SKM-1 treated with dmso at 0.1 percent for 144 hours (cell line): ENCODE measurements around the gene MS4A6E.
A peak's percentile ranks its signal among the peaks of the same experiment; 100 is the strongest.
"Not testable (repeated sequence)": the region's sequence is repeated elsewhere in the genome, so short reads cannot be mapped to it uniquely, and the experiment has no call there.

Experiments used
- DNase-seq: peaks from one replicate; lab custom pipeline; 2025; ENCODE audit not compliant: unreplicated experiment; lab: John Stamatoyannopoulos, UW

Gene MS4A6E

DNA sequence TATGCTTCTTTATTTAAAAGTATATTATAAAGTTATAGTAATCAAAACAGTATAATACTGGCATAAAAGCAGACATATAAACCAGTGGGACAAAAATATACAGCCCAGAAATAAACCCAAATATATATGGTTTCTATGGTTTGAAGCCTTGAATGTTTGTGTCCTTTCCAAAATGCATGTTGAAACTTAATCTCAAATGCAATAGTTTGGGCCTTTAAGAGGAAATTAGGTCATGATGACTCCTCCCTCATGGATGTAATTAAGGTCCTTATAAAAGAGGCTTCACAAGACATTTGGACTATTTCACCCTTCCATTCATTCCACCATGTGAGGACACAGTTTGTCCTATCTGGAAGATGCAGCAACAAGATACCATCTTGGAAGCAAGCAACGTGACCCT lies at the start of gene MS4A6E:
MS4A6E (plus strand) TSS at position 301 of the 400 bp plus-strand sequence. CDS start 7,641 bp downstream, outside the sequence.
- no peak for DNase-seq

DNA sequence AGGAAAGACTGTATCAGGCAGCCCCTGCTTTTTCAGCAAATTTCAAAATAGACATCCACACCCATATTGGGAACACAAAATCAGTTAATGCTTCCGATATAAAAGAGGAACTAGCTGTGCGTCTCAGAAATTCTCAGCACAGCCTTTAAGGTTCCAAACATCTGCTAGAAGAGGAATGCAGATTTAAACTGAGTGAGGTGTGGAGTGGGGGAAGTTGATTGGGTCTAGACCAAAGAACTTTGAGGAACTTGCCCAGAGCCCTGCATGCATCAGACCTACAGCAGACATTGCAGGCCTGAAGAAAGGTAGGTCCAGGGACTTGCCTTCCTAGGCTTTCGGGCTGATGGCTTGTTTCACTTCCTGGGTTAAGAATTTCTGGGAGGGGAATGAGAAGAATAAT lies 46.6 kb upstream of the MS4A6E start, which contains the start of gene MS4A4A:
MS4A4A (plus strand) TSS at position 255 of the 400 bp plus-strand sequence; CDS start at position 265, 10 bp downstream.
- peak; percentile 62 for DNase-seq

DNA sequence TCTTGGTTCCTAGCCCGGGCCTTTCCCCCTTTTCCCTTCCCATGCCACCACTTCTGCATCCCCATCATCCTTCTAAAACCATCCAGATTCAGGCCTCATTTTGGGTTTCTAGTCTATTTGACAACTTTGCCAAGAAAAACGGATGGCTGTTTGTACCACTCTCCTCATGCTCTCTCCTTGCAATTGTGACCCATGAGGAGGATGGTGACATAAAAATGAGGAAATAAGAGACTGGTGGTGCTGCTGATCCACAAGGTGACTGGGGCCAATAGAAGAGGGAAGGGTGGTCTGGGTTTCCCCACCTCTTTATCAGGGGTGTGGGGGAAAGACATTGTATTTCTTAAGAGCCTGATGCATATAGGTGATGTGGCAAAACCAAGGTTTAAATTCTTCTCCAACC lies 45.6 kb upstream of the MS4A6E start:
- no peak for DNase-seq

DNA sequence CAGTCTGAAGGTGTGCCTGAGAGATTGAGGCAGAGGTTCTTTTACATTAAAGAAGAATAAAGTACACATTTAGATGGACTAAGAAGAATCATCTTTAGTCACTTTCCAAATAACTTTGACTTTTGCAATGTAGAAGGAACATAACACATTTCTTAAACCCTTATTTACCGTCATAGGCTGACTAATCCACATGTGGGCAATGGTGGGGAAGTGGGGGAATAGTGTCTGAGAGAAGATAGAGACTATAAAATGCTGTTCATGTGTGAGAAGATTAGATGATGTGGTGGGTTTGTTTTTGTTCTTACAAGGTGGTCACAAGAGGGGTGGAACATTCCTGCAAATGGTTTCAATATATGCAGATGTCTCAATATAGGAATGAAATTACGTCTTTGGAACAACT lies 44.8 kb upstream of the MS4A6E start:
- no peak for DNase-seq

DNA sequence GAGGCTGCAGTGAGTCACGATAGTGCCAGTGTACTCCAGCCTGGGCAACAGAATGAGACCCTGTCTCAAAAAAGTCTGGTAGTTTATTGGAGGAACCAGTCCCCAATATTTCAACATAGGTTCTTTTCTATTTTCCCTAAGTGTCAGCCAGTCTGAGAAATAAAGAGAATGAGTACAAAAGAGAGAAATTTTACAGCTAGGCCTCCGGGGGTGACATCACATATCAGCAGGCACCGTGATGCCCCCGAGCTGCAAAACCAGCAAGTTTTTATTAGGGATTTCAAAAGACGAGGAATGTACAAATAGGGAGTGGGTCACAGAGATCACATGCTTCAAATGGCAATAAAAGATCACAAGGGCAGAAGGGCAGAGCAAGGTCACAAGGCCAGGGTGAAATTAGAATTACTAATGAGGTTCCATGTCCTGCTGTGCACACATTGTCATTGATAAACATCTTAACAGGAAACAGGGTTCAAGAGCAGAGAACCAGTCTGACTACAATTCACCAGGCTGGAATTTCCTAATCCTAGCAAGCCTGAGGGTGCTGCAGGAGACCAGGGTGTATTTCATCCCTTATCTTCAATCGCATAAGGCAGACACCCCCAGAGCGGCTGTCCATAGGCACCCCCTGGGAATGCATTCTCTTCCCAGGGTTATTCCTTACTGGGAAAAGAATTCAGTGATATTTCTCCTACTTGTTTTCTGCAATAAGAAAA lies 41.5 kb upstream of the MS4A6E start:
- not testable (repeated sequence) for DNase-seq

GRCh38 chr11:60288531-60288930 lies 38.5 kb upstream of the MS4A6E start:
- DNase-seq, result no peak

DNA sequence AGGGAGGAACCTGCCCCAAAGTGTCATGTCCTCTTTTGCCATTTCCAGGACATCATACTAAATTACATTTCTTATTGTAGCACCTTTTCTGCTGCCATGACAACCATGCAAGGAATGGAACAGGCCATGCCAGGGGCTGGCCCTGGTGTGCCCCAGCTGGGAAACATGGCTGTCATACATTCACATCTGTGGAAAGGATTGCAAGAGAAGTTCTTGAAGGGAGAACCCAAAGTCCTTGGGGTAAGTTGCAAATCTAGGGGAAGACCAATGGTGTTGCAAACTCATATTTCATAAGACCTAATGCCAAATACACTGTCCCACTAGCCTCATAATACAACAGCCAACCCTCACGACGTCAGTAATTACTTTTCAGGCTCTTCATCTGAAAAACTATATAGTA lies 34.9 kb upstream of the MS4A6E start:
- DNase-seq, result no peak

DNA sequence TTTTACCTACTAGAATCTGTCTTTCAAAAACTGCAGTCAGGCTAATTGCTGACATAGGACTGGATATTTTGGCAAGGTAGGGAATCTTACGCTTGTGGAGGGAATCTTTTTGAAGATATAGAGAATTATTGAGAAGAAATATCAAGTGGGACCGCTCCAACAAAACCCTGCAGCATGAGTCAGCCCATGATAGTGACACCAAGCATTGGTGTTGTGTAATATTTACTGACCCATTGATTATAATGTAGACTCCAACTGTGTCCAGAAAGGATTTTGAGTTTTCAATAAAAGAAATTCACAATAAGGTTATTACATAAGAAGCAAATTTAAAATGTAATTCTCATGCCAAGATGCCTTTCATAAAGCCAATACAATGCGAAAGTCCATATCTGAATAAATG lies 25.9 kb upstream of the MS4A6E start:
- no peak for DNase-seq

DNA sequence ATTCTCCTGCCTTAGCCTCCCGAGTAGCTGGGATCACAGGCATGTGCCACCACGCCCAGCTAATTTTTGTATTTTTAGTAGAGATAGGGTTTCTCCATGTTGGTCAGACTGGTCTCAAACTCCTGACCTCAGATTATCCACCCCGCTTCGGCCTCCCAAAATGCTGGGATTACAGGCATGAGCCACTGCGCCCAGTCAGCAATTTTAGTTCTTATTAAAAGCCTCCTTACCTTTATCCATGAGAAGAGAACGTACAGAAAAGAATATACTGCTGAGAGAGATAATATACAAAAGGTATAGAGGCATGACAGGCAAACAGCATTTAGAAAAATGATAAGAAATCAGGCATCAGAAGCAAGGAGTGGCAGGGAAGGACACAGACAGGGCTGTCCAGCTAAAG lies 25.2 kb upstream of the MS4A6E start:
- DNase-seq, result not testable (repeated sequence)

- no peak for DNase-seq
Measured at GRCh38 chr11:60303661-60304060, 23.4 kb upstream of the MS4A6E start.

GRCh38 chr11:60305906-60306619 lies 21.0 kb upstream of the MS4A6E start:
- no peak for DNase-seq

DNA sequence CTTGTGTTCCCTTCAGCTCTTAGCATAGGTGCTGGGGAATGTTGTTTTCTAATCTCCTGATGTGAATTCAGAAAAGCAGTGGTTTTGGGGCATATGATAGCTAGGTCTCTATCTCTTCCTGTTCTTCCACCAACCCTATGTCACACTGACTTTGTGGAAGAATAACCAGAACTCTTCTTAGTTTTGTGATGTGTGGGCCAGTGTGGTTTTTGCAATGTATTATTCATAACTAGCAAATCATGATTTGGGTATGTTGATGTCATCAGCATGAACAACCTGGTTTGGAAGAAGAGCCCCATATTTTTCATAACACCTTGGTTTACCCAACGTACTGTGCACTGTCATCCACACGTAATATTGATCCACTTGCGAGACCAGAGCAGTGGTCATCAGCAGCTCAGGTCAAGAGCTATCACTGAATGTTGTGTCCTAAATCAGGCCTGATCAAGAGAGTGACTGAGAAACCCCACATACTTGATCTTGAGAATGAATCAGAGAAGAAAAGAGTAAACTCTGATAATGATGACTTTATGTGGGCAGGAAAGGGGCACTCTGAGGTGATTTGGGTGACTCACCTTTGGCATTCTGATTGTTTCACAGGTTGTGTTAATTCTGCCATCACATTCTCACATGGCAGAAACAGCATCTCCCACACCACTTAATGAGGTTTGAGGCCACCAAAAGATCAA lies 19.4 kb upstream of the MS4A6E start:
- no peak for DNase-seq

- DNase-seq, result no peak
Measured at GRCh38 chr11:60310407-60310998, 16.6 kb upstream of the MS4A6E start.

GRCh38 chr11:60314635-60315321 lies 12.3 kb upstream of the MS4A6E start:
- DNase-seq, result no peak

- DNase-seq, result no peak
Measured at GRCh38 chr11:60315871-60316270, 11.2 kb upstream of the MS4A6E start.

GRCh38 chr11:60316317-60316716 lies 10.7 kb upstream of the MS4A6E start:
- DNase-seq, result no peak

DNA sequence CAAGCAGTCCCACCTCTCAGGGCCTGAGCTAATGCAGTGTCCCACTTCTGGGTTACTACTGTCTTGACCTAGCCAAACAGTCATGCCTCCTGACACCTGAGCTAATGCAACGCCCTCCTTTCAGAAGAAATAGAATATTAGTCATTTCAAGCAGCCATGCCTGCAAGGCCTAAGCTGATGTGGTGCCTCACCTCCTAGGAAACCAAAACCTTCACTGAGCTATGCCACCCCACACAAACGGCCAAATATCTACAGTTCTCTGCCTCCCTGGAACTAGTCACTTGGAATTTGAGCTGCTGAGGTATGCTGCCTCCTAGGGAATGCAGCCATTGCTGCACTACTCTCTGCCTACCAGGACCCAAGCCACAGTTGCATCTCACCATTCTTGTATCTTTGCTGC lies 8.3 kb upstream of the MS4A6E start:
- DNase-seq, result no peak

DNA sequence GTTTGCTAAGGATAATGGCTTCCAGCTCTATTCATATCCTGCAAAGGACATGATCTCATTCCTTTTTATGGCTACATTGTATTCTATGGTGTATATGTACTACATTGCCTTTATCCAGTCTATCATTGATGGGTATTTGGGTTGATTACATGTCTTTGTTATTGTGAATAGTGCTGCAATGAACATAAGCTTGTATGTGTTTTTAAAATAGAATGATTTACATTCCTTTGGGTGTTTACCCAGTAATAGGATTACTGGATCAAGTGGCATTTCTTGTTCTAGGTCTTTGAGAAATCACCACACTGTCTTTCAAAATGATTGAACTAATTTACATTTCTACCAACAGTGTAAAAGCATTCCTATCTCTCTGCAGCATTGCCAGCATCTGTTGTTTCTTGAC lies 6.0 kb upstream of the MS4A6E start:
- no peak for DNase-seq

DNA sequence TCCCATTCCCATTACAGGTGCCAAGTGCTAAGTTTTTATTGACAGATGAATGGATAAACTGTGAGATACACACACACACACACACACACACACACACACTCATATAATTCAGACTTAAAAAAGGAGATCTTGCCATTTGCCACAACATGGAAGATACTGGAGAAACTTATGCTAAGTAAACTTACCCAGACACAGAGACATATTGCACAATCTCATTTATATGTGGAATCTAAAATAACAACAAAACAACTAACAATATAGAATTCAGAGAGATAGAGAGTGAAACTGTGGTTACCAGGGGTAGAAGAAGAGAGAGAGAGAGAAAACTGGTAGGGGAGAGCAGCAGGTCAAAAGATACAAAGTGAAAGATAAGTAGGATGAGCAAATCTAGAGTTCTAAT lies 1.4 kb downstream of the MS4A6E start:
- DNase-seq, result no peak

- no peak for DNase-seq
Measured at GRCh38 chr11:60332846-60333245, 5.8 kb downstream of the MS4A6E start.
